Spleen (tissue), 11 donors: ENCODE measurements around the gene CTNNA2. TPM values are rescaled to one million over a fixed set of nuclear protein-coding genes. Genes with fewer than 3 reads are reported as not detected.

Experiments
- DNase-seq: peaks from one replicate; pipeline ENCODE4 v3.0.0-alpha.2; 2020
- H3K27ac ChIP-seq, 8 donors: fragments of 200-600 bp; sonication (generic) in 7 of 8; 1 replicate in 4 of 8; 2 replicates in 4 of 8; pipeline versions ENCODE4 v1.5.0 to v1.8.0; 2016 to 2021; ENCODE audit warnings: inconsistent platforms in 4 of 8, mild to moderate bottlenecking in 4 of 8, moderate library complexity in 1 of 8
- H3K27me3 ChIP-seq, 7 donors: fragments of 200-600 bp; sonication (generic) in 6 of 7; replicated peaks in 1 of 7; 1 replicate in 4 of 7; 2 replicates in 3 of 7; pipeline versions ENCODE4 v1.5.0 to v1.8.0; 2016 to 2021; ENCODE audit warnings: inconsistent platforms in 3 of 7, mild to moderate bottlenecking in 1 of 7
- H3K36me3 ChIP-seq, 6 donors: fragments of 200-600 bp; sonication (generic) in 5 of 6; 1 replicate in 4 of 6; 2 replicates in 2 of 6; pipeline versions ENCODE4 v1.5.0 to v1.8.0; 2016 to 2021; ENCODE audit warnings: inconsistent platforms in 2 of 6
- H3K4me1 ChIP-seq, 6 donors: fragments of 200-600 bp; sonication (generic) in 5 of 6; 1 replicate in 3 of 6; 2 replicates in 3 of 6; pipeline versions ENCODE4 v1.5.0 to v1.8.0; 2016 to 2021; ENCODE audit warnings: inconsistent platforms in 3 of 6
- H3K4me3 ChIP-seq, 8 donors: fragments of 200-600 bp; sonication (generic) in 7 of 8; 1 replicate in 4 of 8; 2 replicates in 4 of 8; pipeline versions ENCODE4 v1.5.0 to v1.8.0; 2016 to 2021; ENCODE audit warnings: inconsistent platforms in 4 of 8, mild to moderate bottlenecking in 4 of 8, moderate library complexity in 2 of 8
- H3K9me3 ChIP-seq, 8 donors: fragments of 200-600 bp; sonication (generic) in 7 of 8; 1 replicate in 4 of 8; 2 replicates in 4 of 8; pipeline versions ENCODE4 v1.5.0 to v1.8.0; 2016 to 2021; ENCODE audit warnings: inconsistent platforms in 4 of 8
- CTCF ChIP-seq, 11 experiments: fragments of 200-600 bp in 7 of 11; fragments of 450-650 bp in 4 of 11; sonication (generic) in 4 of 11; IDR thresholded peaks in 8 of 11; conservative IDR thresholded peaks in 3 of 11; 1 replicate in 7 of 11; 2 replicates in 4 of 11; pipeline versions ENCODE4 v1.4.0 to v1.8.0; 2016 to 2021; ENCODE audit warnings: antibody characterized with exemption in 11 of 11, inconsistent platforms in 4 of 11, mild to moderate bottlenecking in 1 of 11
- POLR2A ChIP-seq, 3 donors: fragments of 450-650 bp; IDR thresholded peaks; one replicate each; pipeline ENCODE4 v1.5.1; 2017; ENCODE audit warnings: antibody characterized with exemption in 3 of 3, mild to moderate bottlenecking in 1 of 3
- POLR2AphosphoS5 ChIP-seq, 3 donors: sonication (generic); formaldehyde crosslinking; IDR thresholded peaks; one replicate each; pipeline ENCODE4 v1.5.1; 2017; ENCODE audit warnings: antibody characterized with exemption in 3 of 3
- WGBS, 5 donors: extraction: QIAGEN DNeasy Blood & Tissue Kit in 3 of 5; methylation state at CpG; one replicate each; pipeline versions ENCODE4 v1.1.5 to v1.1.7; 2013 to 2018; 5-methylcytosine and 5-hydroxymethylcytosine counted together
- intact Hi-C: fragments of 100-400 bp; cut with DNase I; formaldehyde crosslinking; loops from one replicate; pipeline ENCODE4 v1.15.0; 2023; ENCODE audit warnings: low total_unique reads
- polyA plus RNA-seq, 3 donors: library from polyadenylated mRNA; stranded (reverse); fragments of 200-250 nt; gene quantifications; one replicate each; pipeline ENCODE4 v1.2.1, GENCODE V29; 2013
- total RNA-seq, 7 donors: library from RNA; depleted of rRNA in 3 of 7; stranded (reverse); fragments of >200 nt in 3 of 7; fragmentation: NEBNext Ultra II Directional in 4 of 7; extraction: Animal tissue kit (Norgen Biotek cat#: 25700) in 4 of 7; gene quantifications; one replicate each; pipeline versions ENCODE4 v1.1.0 to v1.2.1, GENCODE V29; 2016 to 2021
- donor health status: healthy with polysubstance abuse.
- donor health status: DM: no; HTN: no; CAD: no; lungs with moderate emphysema.
- donor health status: DM: no; HTN: no; CAD: no.
- donor health status: Bipolar disorder and iron deficiency.
- donor health status: healthy.
- donor health status: DM: no; HTN: no; CAD: no.
- donor health status: DM: yes; HTN: yes; CAD: no.

CTNNA2 gene
- total and polyA plus RNA-seq, 10 donors: not detected

- WGBS, 5 donors: 63 to 80% (median 69%) methylated on average over 1 of the region's 1 CpG
- DNase-seq: no peak
- H3K9me3 ChIP-seq: no peaks in the 10 kb centered on the region
- no peak overlapping the region for H3K27ac ChIP-seq
- no peaks in the 10 kb centered on the region for H3K27me3 ChIP-seq
- no peak overlapping the region for H3K4me3 ChIP-seq
- H3K36me3 ChIP-seq: no peaks in the 10 kb centered on the region
- intact Hi-C loops: no loop called here
- no peaks in the 10 kb centered on the region for H3K4me1 ChIP-seq
- no peak for TF ChIP-seq POLR2AphosphoS5 (IDR thresholded peaks at IDR 0.05)
- no peak for TF ChIP-seq POLR2A (IDR thresholded peaks at IDR 0.05)
- no peak for TF ChIP-seq CTCF (IDR thresholded peaks at IDR 0.05 in 8 of 11, conservative IDR thresholded peaks at IDR 0.05 in 3 of 11)
Observed at GRCh38 chr2:79846878-79847277, 334.0 kb downstream of the CTNNA2 start.

- TF ChIP-seq CTCF (IDR thresholded peaks at IDR 0.05 in 8 of 11, conservative IDR thresholded peaks at IDR 0.05 in 3 of 11) (no peak), POLR2A (IDR thresholded peaks at IDR 0.05) (no peak), POLR2AphosphoS5 (IDR thresholded peaks at IDR 0.05) (no peak)
- Histone ChIP-seq H3K27ac (no peak overlapping the region), H3K4me1 (no peaks in the 10 kb centered on the region), H3K27me3 (no peaks in the 10 kb centered on the region), H3K36me3 (no peaks in the 10 kb centered on the region), H3K9me3 (no peaks in the 10 kb centered on the region), H3K4me3 (no peak overlapping the region)
- intact Hi-C loops: no loop called here
- no peak for DNase-seq
Observed at GRCh38 chr2:79849241-79849640, 336.4 kb downstream of the CTNNA2 start.

GRCh38 chr2:79849949-79850348 is 337.1 kb downstream of the CTNNA2 start:
- Histone ChIP-seq H3K27me3 (no peaks in the 10 kb centered on the region), H3K9me3 (no peaks in the 10 kb centered on the region), H3K27ac (no peak overlapping the region), H3K36me3 (no peaks in the 10 kb centered on the region), H3K4me1 (no peaks in the 10 kb centered on the region), H3K4me3 (no peak overlapping the region)
- TF ChIP-seq POLR2AphosphoS5 (IDR thresholded peaks at IDR 0.05) (no peak), CTCF (IDR thresholded peaks at IDR 0.05 in 8 of 11, conservative IDR thresholded peaks at IDR 0.05 in 3 of 11) (no peak), POLR2A (IDR thresholded peaks at IDR 0.05) (no peak)
- intact Hi-C loops: no loop called here
- DNase-seq: no peak
- WGBS, 5 donors: 68 to 94% (median 82%) methylated on average over 1 of the region's 1 CpG

- Histone ChIP-seq H3K27me3 (no peaks in the 10 kb centered on the region), H3K27ac (no peak overlapping the region)
- TF ChIP-seq POLR2A (IDR thresholded peaks at IDR 0.05) (no peak), POLR2AphosphoS5 (IDR thresholded peaks at IDR 0.05) (no peak), CTCF (IDR thresholded peaks at IDR 0.05 in 8 of 11, conservative IDR thresholded peaks at IDR 0.05 in 3 of 11) (no peak)
Observed at GRCh38 chr2:79850912-79851311, 338.1 kb downstream of the CTNNA2 start.

More at GRCh38 chr2:79850912-79851311, 338.1 kb downstream of the CTNNA2 start:
- no peak for DNase-seq
- intact Hi-C loops: no loop called here
- Histone ChIP-seq H3K4me1 (no peaks in the 10 kb centered on the region), H3K36me3 (no peaks in the 10 kb centered on the region), H3K9me3 (no peaks in the 10 kb centered on the region), H3K4me3 (no peak overlapping the region)
